Activated T-helper 17 cell treated with anti-CD3 and anti-CD28 coated beads, Interleukin-2, amount 50 U/mL, for 72 hours (primary cell): Measurements from ENCODE around the gene KAT6B. TPM values are rescaled to one million over a fixed set of nuclear protein-coding genes. Genes with fewer than 3 reads are reported as not detected.
"Not testable (repeated sequence)": the region's sequence is repeated elsewhere in the genome, so short reads cannot be mapped to it uniquely, and the experiment has no call there.

ENCODE experiments used
- ATAC-seq: fragments of 150-1000 bp; cut with Tn5 transposase; replicated peaks from 2 replicates; pipeline ENCODE4 v1.10.0; 2021; ENCODE audit warnings: mild to moderate bottlenecking, moderate library complexity
- H3K27ac Mint-ChIP-seq: one replicate; pipeline ENCODE4 v1.8.0; 2022; ENCODE audit warnings: mixed read lengths
- H3K27me3 Mint-ChIP-seq: one replicate; pipeline ENCODE4 v1.8.0; 2022; ENCODE audit warnings: mixed read lengths
- H3K36me3 Mint-ChIP-seq: one replicate; pipeline ENCODE4 v1.8.0; 2022; ENCODE audit warnings: low read depth, mild to moderate bottlenecking, mixed read lengths
- H3K4me1 Mint-ChIP-seq: one replicate; pipeline ENCODE4 v1.8.0; 2022; ENCODE audit warnings: mixed read lengths
- H3K4me3 Mint-ChIP-seq: one replicate; pipeline ENCODE4 v1.8.0; 2022; ENCODE audit warnings: mild to moderate bottlenecking, mixed read lengths
- H3K9me3 Mint-ChIP-seq: one replicate; pipeline ENCODE4 v1.8.0; 2022; ENCODE audit warnings: mixed read lengths
- total RNA-seq, 2 donors: library from RNA; stranded (reverse); gene quantifications; one replicate each; pipeline ENCODE4 v1.2.3, GENCODE V29; 2022

KAT6B gene
- total RNA-seq, 2 donors from 2014 or later = 20.5 to 25.9 TPM

- Mint-ChIP-seq H3K4me1 (peaks cover 11% of the 10 kb centered on the region), H3K27me3 (no peaks in the 10 kb centered on the region), H3K27ac (no peak overlapping the region), H3K36me3 (no peaks in the 10 kb centered on the region), H3K9me3 (no peaks in the 10 kb centered on the region), H3K4me3 (no peak overlapping the region)
- no peak for ATAC-seq
Observed at GRCh38 chr10:74859546-74859945, 33.1 kb downstream of the KAT6B start.

DNA sequence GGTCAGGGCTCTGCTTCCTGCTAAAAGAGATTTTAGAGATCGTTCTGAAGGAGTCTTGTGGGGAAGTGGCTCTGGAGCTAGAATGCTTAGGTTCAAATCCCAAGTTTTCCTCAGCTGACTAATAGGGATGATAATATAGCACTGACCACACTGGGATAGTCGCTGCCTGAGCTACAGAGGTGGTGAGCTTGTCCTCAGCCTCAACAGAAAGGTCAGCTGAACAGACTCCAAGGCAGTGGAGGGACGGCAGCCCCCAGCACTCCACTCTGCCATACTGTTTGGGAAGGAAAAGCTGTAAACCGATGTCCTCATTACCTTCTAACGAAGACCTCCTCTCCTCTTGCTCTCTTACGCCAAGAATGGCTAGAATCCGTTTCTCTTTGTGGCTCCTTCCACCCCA is 36.2 kb downstream of the KAT6B start:
- no peaks in the 10 kb centered on the region for H3K27me3 Mint-ChIP-seq
- no peaks in the 10 kb centered on the region for H3K36me3 Mint-ChIP-seq
- H3K4me3 Mint-ChIP-seq = no peak overlapping the region
- peaks cover 5% of the 10 kb centered on the region for H3K4me1 Mint-ChIP-seq
- H3K27ac Mint-ChIP-seq = no peak overlapping the region
- H3K9me3 Mint-ChIP-seq = no peaks in the 10 kb centered on the region
- no peak for ATAC-seq

- peaks cover 5% of the 10 kb centered on the region for H3K4me1 Mint-ChIP-seq
- no peaks in the 10 kb centered on the region for H3K27me3 Mint-ChIP-seq
- no peak overlapping the region for H3K27ac Mint-ChIP-seq
- no peak overlapping the region for H3K4me3 Mint-ChIP-seq
- no peaks in the 10 kb centered on the region for H3K36me3 Mint-ChIP-seq
- no peaks in the 10 kb centered on the region for H3K9me3 Mint-ChIP-seq
- ATAC-seq = no peak
Observed at GRCh38 chr10:74863551-74863950, 37.2 kb downstream of the KAT6B start.

GRCh38 chr10:74867351-74867750 is 41.0 kb downstream of the KAT6B start:
- H3K27me3 Mint-ChIP-seq = no peaks in the 10 kb centered on the region
- no peaks in the 10 kb centered on the region for H3K36me3 Mint-ChIP-seq
- no peak for ATAC-seq
- no peak overlapping the region for H3K4me3 Mint-ChIP-seq
- H3K9me3 Mint-ChIP-seq = no peaks in the 10 kb centered on the region
- H3K27ac Mint-ChIP-seq = no peak overlapping the region
- H3K4me1 Mint-ChIP-seq = peaks cover 15% of the 10 kb centered on the region

DNA sequence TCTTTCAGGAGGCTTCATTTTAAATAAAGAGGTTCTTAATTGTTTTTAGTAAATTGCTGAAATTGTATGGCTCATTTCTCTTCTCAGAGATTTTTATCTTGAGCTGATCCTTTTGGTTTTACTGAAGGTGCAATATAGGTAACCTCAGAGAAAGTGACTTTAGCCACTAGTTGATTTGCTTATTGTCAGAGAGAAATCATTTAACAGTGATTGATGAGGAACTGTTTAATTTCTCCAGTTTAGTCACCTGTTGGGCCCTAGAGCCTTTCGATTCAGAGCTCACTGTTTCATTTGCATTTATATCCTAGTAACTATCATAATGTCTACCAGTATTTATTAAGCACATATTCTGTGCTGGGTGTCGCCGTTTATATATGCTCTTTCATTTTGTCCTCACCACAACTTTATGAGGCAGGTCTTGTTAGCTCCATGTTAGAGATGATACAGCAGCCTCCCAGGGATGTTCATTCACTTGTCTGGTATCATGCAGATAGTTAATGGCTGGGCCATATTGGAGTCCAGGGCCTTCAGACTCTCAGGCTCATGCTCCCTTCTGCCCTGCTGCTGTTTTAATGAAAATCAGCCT is 42.1 kb downstream of the KAT6B start:
- no peaks in the 10 kb centered on the region for H3K36me3 Mint-ChIP-seq
- no peak overlapping the region for H3K27ac Mint-ChIP-seq
- no peaks in the 10 kb centered on the region for H3K9me3 Mint-ChIP-seq
- no peaks in the 10 kb centered on the region for H3K27me3 Mint-ChIP-seq
- peaks cover 19% of the 10 kb centered on the region for H3K4me1 Mint-ChIP-seq
- ATAC-seq = no peak
- H3K4me3 Mint-ChIP-seq = no peak overlapping the region

DNA sequence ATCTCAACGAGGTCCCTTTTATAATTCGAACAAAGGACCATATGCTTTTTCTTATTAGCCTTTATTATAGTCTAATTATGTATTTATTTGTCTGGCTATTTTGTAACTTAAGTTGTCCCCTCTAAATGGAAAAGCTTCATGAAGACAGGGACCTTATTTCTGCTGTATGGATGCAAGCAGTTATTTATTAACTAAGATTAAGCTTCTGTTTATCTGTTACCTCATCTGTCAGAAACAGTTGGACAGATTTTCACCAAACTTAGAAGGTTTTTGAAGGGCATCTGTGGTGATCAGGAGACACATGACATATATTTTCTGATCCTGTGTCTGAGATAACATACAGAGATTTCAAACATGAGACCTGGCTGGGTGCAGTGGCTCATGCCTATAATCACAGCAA is 43.2 kb downstream of the KAT6B start:
- no peaks in the 10 kb centered on the region for H3K36me3 Mint-ChIP-seq
- ATAC-seq = no peak
- no peak overlapping the region for H3K4me3 Mint-ChIP-seq
- H3K27me3 Mint-ChIP-seq = no peaks in the 10 kb centered on the region
- H3K9me3 Mint-ChIP-seq = no peaks in the 10 kb centered on the region
- H3K4me1 Mint-ChIP-seq = peaks cover 23% of the 10 kb centered on the region
- H3K27ac Mint-ChIP-seq = no peak overlapping the region

DNA sequence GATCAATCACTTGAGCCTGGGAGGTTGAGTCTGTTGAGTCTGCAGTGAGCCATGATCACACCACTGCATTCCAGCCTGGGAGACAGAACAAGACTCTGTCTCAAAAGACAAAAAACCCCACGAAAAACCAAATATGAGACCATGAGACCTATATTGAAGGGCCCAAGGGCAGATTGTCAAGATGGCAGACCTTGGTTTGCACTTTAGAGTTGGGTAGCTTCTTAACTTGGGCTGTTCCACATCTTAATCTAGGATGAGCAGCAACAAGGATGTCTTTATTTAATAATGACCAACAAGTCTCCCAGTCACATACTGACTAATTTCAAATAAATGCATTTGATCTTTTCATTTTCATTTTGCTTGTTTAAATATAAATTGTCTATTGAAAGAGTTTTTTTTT is 43.8 kb downstream of the KAT6B start:
- no peak for ATAC-seq
- H3K4me3 Mint-ChIP-seq = no peak overlapping the region
- H3K27me3 Mint-ChIP-seq = no peaks in the 10 kb centered on the region
- no peaks in the 10 kb centered on the region for H3K9me3 Mint-ChIP-seq
- no peak overlapping the region for H3K27ac Mint-ChIP-seq
- H3K4me1 Mint-ChIP-seq = peaks cover 27% of the 10 kb centered on the region
- no peaks in the 10 kb centered on the region for H3K36me3 Mint-ChIP-seq

GRCh38 chr10:74871595-74872382 is 45.4 kb downstream of the KAT6B start:
- Mint-ChIP-seq H3K9me3 (no peaks in the 10 kb centered on the region), H3K36me3 (no peaks in the 10 kb centered on the region), H3K4me1 (peaks cover 29% of the 10 kb centered on the region), H3K27me3 (no peaks in the 10 kb centered on the region), H3K4me3 (peak overlapping the region; percentile 78), H3K27ac (peak overlapping the region; percentile 47)
- peak; percentile 92 for ATAC-seq

DNA sequence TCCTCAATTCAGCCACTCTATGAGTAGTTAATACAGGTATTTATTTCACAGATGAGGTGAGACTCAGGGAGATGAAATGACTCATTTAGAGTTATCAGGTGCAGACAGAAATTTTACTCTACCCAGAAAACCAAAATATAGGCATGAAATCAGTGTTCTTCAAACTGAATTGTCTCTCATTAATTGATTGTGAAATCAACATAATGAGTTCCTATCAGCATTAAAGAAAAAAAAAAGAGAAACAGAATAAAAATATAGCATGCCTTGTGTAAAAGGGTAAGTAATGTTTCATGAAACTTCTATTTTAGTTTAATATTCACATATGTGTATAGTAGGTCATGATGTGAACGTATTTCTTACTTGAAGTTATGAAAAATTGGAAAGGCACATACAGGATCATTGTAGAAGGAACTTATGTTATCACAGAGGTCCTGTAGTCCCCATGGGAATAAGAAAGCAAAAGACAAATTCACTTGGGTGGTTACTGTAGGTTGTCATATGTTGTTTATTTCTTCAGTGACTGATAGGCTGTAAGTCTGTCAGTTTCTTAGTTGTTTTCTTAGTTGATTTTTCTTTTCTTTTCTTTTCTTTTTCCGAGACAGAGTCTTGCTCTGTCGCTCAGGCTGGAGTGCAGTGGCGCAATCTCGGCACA is 47.5 kb downstream of the KAT6B start:
- Mint-ChIP-seq H3K27me3 (no peaks in the 10 kb centered on the region), H3K4me3 (no peak overlapping the region), H3K27ac (no peak overlapping the region), H3K36me3 (no peaks in the 10 kb centered on the region), H3K4me1 (peaks cover 29% of the 10 kb centered on the region), H3K9me3 (no peaks in the 10 kb centered on the region)
- ATAC-seq = no peak

DNA sequence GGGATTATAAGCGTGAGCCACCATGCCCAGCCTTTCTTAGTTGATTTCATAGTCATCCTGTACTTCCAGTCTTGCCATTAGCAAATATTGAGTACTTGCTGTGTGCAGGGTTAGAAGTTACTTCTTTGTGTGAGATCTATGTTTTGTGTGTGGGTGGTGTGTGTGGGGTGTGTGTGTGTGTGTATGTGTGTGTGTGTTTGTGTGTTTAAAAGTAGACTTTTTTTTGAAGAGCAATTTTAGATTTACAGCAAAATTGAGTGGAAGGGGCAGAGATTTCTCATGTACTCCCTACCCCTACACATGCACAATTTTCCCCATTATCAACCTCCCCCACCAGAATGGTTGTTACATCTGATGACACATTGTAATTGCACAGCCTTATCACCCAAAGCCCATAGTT is 48.2 kb downstream of the KAT6B start:
- Mint-ChIP-seq H3K9me3 (no peaks in the 10 kb centered on the region), H3K4me1 (peaks cover 29% of the 10 kb centered on the region), H3K27ac (no peak overlapping the region), H3K4me3 (no peak overlapping the region), H3K36me3 (no peaks in the 10 kb centered on the region), H3K27me3 (no peaks in the 10 kb centered on the region)
- ATAC-seq = no peak

DNA sequence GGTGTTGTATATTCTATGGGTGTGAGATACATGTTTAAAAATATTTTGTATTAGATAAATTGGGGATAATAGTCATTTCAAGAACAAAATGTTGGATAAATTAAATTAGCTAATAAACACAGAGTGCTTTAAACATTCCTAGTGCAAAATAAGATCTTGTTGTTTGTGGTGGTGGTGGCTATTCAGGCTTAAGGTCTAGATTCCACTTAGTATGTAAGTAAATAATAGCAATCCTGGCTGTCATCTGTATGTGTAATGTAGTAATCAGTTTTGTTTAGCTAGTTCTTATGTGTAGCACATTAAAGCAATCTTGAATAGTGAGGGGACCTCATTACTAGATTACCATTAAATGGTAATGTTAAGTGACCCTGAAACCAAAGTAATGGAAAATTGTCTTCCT is 48.7 kb downstream of the KAT6B start:
- no peak overlapping the region for H3K4me3 Mint-ChIP-seq
- H3K4me1 Mint-ChIP-seq = peaks cover 30% of the 10 kb centered on the region
- H3K27me3 Mint-ChIP-seq = no peaks in the 10 kb centered on the region
- H3K27ac Mint-ChIP-seq = no peak overlapping the region
- H3K9me3 Mint-ChIP-seq = no peaks in the 10 kb centered on the region
- ATAC-seq = no peak
- no peaks in the 10 kb centered on the region for H3K36me3 Mint-ChIP-seq

GRCh38 chr10:74875966-74876365 is 49.6 kb downstream of the KAT6B start:
- no peaks in the 10 kb centered on the region for H3K9me3 Mint-ChIP-seq
- no peak for ATAC-seq
- H3K27ac Mint-ChIP-seq = no peak overlapping the region
- no peaks in the 10 kb centered on the region for H3K36me3 Mint-ChIP-seq
- H3K4me3 Mint-ChIP-seq = no peak overlapping the region
- peaks cover 32% of the 10 kb centered on the region for H3K4me1 Mint-ChIP-seq
- no peaks in the 10 kb centered on the region for H3K27me3 Mint-ChIP-seq

DNA sequence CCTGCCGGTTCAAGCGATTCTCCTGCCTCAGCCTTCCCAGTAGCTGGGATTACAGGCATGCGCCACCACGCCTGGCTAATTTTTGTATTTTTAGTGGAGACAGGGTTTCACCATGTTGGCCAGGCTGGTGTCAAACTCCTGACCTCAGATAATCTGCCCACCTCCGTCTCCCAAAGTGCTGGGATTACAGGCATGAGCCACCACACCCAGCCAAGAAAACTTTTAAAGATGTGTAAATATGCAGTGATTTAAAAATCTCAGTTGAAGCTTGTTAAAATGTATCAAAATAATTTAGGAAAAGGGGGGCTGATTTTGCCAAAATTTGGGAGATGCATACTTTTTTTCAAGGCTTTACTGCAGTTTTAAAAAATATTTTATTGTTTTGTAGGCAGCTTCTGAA is 50.7 kb downstream of the KAT6B start:
- ATAC-seq, H3K27ac Mint-ChIP-seq, H3K27me3 Mint-ChIP-seq, H3K36me3 Mint-ChIP-seq, H3K4me3 Mint-ChIP-seq, H3K9me3 Mint-ChIP-seq: not testable (repeated sequence)
- H3K4me1 Mint-ChIP-seq = peaks cover 27% of the 10 kb centered on the region

GRCh38 chr10:74877898-74878297 is 51.5 kb downstream of the KAT6B start:
- no peak for ATAC-seq
- H3K4me3 Mint-ChIP-seq = no peak overlapping the region
- no peak overlapping the region for H3K27ac Mint-ChIP-seq
- H3K4me1 Mint-ChIP-seq = peaks cover 21% of the 10 kb centered on the region
- no peaks in the 10 kb centered on the region for H3K27me3 Mint-ChIP-seq
- H3K36me3 Mint-ChIP-seq = no peaks in the 10 kb centered on the region
- no peaks in the 10 kb centered on the region for H3K9me3 Mint-ChIP-seq

GRCh38 chr10:74880041-74880440 is 53.6 kb downstream of the KAT6B start:
- Mint-ChIP-seq H3K27me3 (no peaks in the 10 kb centered on the region), H3K27ac (no peak overlapping the region), H3K36me3 (no peaks in the 10 kb centered on the region), H3K9me3 (no peaks in the 10 kb centered on the region), H3K4me3 (no peak overlapping the region), H3K4me1 (peaks cover 18% of the 10 kb centered on the region)
- no peak for ATAC-seq
